Kidney capillary endothelial cell (primary cell): ENCODE data around the gene DENND1A.

ENCODE experiments used
- DNase-seq: peaks from one replicate; pipeline ENCODE4 v3.0.0-alpha.2; 2018; ENCODE audit warnings: low spot score

The DENND1A gene

DNA sequence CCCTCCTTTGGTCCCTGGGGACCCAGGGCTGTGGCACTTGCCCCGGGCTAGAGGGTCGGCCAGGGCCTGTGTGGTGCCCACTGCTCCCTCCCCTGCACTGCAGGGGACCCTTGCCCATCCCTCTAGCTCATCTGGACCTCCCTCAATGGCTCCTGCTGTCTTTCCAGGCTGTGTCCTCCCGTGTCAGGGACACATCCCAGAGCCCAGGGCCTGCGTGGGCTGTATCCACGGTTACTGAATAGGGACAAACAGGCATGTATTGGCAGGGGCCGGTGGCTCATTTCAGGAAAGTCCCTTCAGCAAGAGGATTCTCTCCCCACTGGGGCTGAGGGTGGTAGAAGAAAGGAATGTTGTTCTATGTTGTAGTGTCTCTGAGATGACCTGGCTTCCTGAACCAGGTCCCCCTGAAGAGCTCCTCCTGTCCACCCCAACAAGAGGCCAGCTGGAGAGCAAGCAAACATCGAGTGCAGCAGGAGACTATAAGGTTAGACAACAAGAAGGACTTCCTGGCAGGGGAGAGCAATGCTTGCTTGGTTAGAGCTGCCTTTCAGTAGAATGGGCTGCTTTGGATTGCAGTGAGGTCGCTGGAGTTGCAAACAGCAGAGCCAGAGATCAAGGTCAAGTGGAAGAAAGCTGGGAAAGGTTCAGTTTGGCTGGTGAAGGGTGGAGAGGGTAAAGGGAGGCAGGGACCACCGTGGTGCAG is 575.0 kb downstream of the DENND1A start:
- DNase-seq: no peak

DNA sequence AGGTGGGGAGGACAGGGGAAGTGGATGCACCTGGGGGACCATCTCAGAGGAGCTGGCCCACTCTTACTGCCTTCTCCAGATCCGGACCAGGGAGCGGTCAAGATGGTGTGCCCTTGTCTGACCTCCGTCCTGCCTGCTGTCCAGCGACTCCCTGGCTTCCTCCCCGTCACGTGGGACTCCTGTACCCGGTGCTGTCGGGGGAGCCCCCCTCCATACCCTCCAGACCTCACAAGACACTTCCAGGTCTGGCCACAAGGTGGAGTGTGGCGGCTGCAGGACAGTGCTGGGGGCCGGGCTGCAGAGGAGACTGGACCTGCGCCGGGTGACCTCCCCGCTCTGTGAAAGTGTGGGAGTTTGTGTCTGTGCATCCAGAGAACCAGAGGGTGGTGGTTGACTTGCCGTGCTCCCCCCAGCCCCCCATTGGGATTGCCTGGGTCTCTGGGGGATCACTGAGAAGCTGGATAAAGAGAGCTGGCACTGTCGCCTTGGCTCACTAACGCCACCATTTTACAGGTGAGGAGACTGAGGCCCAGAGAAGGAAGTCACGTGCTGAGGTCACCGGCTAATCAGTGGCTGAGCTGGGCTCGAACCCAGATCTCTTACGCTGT is 575.8 kb downstream of the DENND1A start:
- DNase-seq: peak; percentile 38

DNA sequence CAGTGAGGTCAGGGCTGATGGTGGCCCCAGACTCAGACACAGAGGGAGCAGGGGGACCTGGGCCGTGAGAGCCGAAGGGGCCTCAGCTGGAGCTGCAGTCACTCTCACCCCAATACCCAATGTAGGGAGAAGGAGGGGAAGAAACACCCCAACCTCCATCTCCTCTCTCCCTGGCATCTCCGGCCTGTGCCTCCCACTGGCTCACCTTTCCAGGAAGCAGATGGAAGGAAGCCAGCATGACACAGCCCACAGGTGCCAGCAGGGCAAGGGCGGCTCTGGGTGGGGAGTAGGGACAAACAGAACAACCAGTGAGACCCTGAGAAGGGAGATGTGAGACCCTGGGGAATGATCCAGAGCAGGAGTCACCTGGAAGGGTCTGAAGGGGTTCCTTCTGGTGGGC is 576.9 kb downstream of the DENND1A start:
- no peak for DNase-seq

DNA sequence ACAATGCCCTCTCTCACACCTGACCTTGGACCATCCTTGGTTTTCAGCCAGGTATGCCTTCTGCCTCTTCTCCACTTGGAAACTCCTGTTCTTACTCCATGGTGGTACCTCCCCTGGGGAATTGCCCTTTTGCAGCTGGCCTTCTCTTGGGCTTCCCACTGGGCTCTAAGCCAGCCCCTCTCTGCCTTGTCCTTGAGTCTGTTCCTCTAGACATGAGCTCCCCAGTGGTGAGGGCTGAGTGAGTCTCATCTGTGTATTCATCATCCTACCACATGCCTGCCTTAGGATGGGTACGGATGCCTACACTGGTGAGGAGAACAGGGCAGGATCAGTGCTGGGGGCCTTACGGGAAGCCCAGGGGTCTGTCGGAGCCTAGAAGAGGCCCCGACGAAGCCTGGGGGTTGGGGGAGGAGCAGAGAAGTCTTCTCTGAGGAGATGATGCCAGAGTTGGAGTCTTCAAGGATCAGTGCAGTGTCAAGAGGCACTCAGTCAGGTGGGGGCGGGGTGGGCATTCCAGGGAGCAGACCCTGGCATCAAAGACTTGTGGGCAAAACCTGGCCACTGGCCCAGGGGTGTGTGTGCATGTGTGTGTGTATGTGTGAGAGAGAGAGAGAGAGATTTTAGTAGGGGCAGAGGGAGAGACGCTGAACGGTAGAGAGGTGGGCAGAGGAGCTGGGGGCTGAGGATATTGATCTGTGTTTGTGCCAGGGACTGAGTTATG is 579.2 kb downstream of the DENND1A start:
- no peak for DNase-seq

DNA sequence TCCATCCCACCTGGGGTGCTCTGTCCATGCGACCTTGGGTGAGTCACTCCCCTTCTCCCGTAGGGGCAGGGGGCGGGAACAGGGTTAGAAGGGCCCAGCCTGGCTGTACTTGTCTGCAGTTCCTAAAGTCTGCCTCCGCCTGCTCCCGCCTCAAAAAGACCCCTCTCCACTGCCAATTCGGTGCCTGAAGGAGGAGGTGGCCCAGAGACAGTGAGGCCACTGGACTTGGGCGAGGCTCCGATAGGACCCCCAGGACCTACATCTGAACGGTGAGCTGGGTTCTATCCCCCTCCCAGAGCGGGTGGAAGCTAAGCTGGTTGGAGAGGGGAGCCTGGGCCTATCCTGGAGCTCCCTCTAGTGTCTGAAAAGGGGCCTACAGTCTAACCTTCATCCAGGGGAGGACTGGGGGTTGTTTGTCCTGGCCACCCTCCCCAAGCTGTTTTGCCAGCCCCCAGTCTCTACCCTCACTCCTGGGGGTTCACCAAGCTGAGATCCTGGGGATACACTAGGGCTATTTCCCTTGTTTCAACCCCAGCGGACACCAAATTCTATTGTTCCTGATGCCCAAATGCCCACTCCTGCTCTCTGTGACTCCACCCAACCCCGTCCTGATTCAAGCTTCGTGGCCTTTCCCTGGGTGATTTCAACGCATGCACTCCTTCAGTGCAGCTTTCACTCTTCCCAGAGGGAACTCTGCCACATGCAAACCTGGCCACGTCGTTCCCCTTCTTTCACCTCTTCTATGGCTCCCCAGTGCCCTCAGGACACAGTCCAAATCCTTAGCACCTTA is 580.0 kb downstream of the DENND1A start:
- DNase-seq: peak; percentile 63

DNA sequence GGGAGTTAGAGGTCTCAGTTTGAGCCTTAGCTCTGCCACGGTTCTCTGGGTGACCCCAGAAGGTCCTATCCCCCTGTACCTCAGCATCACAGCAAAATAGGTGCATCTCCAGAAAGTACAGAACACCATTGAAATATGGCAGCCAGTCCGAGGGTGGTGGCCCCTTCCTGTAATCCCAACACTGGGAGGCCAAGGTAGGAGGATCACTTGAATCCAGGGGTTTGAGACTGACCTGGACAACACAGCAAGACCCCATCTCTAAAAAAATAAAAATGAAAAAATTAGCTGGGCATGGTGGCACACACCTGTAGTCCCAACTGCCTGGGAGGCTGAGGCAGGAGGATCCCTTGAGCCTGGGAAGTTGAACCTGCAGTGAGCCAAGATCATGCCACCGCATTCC is 580.9 kb downstream of the DENND1A start:
- DNase-seq: no peak

DNA sequence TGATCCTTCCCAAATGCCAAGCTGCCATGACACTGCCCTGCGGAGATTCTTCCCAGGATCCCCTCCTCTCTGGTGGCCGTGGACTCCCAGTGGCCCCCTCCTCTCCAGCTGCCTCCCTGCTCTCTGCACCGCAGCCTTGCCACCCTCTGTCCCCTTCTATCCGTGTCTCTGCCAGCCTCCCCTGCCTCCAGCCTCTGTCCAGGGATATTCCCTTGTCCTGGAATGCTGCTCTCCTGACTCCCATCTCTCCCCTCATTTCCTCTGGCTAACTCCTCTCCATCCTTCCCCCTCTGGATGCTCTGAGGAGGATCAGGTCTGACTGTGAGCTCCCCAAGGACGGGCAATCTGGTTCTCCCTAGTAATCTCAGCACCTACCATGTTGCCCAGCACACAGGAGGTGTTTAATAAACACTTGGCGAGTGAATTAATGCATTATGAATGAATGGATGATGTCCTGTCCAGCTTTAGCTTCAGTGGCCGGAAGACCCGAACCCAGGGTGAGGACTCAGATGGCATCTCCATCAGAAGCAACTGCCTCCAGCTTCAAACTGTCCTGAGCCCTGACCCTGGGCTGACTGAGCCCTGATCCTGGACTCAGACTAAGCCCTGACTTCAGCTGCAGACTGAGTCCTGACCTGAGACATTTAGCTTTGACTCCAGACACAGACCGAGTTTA is 581.5 kb downstream of the DENND1A start:
- no peak for DNase-seq

DNA sequence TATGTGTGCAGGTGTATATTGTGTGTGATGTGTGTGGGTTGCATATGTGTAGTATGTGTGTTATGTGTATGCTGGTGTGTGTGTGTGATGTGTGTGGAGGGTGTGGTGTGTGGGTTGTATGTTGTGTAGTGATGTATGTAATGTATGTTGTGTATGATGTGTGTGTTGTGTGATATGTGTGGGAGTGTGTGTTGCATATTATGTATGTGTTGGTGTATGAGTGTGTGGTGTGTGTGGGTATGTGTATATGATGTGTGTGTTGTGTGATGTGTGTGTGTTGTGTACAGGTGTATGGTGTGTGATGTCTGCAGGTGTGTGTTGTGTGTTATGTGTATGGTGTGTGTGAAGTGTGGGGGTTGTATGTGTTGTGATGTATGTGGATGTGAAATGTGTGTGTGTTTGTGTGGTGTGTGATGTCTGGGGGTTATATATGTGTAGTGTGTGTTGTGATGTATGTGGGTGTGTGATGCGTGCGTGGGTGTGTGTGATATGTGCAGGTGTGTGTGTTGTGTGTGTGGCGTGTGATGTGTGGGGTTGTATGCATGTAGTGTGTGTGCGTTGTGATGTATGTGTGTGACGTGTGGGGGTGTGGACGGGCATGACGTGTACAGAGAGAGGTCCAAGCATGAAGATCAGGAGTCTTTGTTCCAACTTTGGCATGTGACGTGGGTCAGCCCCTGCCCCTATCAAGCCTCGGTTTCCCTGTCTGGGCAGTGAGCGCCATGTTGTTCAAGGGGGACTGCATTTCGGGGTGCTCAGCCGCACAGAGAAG is 582.5 kb downstream of the DENND1A start:
- no peak for DNase-seq

DNA sequence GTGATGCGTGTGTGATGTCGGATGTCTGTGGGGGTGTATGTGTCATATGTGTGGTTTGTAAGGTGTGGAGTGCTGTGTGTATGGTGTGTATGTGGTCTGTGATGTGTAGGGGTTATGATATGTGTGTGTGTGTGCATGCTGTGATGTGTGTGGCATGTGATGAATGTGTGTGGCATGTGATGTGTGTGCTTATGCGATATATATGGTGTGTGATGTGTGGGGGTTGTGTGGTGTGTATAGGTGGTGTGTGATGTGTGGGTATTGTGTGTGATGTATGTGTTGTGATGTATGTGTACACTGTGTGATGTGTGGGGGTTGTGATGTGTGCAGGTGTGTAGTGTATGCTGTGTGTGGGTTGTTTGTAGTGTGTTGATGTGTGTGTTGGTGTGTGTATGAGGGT is 583.1 kb downstream of the DENND1A start:
- no peak for DNase-seq

DNA sequence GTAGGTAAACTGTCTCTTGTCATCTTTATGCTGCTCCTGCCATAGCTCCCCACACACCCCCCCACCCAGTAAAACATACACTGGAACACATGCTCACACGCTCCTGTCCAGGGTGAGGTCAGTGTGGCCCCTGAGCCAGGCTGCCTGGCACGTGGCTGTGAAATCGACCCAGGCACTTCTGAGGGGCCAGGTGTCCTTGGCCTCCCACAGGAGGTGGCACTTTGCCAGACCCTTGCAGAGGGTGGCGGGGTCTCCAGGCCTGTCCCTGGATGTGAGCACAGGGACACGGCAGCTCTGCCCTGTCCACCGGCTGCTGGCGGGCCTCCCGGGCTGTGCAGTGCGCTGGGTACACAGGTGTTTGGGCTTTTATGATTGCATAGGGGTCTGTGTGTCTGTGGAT is 583.9 kb downstream of the DENND1A start:
- no peak for DNase-seq

DNA sequence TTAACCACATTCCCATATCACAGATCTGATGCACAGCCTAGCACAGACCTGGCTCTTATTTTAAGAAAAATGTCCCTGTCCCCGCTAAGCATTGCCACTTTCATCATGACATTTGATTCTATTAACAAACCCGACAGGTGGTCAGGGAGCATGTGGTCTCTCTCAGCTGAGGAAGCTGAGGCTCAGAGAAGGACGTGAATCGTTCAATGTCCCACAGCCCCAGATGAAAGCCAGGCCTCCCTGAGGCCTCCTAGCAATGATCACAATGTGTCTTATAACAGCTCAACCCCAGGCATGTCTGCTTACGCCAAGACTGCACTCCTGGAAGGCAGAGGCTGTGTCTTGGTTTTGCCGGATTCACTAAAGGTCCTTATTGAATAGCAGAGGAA is 584.4 kb downstream of the DENND1A start:
- DNase-seq: no peak

DNA sequence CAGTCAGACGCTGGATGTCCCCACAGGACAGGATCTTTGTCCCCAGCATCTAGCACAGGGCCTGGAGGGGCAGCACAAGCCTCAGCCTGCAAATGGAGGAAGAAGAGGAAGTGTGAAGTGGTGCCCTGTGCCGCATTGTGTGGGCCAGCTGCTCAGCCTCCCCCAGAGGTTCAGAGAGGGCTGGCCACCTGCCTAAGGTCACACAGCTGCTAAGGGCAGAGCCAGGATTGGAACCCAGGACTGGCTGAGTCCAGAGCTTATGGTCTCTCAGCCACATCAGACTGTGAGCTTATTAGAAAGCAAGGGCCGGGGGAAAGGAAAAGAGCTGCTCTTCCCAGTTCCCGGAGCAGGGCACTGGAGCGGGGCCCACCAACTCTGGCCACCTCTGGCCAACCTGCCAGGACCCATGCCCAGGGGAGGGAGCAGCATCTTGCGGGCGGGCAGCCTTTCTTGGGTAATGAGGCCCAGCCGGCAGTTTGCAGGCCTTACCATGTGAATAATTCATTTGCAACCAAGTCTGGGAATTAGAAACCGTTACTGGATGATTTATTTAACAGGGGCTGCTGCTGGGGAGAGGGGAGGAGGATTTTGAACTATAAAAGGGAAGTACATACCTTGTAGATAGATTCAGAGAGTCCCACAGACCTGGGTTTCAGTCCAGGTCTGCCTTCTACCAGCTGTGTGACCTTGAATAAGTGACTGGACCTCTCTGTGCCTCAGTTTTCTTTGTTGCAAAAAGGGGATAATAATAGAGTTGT is 585.6 kb downstream of the DENND1A start:
- no peak for DNase-seq

DNA sequence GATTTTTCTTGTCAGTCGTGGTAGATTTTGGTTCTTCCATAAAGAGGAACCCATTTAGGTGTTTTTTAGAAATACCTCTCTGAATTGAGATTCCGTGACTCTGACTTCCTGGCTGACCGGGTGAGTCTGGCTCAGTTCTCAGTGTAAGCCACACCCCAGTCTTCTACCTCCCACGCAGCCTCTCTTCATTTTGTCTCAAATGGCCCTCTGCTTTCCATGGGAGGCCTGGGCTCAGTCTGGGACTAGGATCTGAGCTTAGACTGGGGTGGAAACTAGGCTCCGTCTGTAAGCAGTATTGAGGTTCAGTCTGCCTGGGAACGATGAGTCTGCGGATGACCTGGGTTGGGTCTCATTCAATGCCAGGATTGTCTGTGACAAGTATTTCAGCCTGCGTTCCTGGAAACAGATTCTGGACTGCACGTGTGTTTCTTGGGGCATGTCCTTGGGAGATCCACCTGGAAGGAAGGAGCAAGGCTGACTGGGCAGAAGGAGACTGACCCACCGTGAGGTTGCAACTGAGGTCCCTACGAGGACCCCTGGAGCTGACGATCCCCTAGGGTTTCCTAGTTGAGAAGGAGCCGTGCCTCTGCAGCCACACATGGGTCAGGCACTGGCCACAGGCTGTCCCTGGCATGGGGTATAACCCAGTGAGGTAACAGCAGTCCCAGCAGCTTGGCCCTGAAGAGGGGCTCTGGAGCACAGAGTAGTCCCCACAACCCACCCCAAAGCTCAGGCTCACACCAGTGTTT is 586.3 kb downstream of the DENND1A start:
- no peak for DNase-seq

DNA sequence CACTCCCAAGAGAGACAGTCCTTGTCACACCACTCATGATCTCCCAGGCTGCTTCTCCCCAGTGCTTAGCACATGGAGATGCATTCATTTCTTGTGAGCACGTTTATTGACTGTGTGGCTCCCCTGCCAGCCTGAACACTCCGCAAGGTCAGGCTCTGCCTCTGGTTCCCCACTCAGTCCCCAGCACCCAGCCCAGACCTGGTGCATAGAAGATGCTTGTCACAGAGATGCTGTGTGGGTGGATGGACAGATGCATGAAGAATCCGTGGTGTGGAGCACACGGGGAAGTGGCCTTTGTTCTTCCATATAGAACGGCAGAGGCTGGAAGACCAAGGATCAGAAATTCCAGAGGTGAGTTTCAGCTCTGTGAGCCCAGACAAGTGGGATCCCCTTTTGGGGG is 587.7 kb downstream of the DENND1A start:
- no peak for DNase-seq

DNA sequence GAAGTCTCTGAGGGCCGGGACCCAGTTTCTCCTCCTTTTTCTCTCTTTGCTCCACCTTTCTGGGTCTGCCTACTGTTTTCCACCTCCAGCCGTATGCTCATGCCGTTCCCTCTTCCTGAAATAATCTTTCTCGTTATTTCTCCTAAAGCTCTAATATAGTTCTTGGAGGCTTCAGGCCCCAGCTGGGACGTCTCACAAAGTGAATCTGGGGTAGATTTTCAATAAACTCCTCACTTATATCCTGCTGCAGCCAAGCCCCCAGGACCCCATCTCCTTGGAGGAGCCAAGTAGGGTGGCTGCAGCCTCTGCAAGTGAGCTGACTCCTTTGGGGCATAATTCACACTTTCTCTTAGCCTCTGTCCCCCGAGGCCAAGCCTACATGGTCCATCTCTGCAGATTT is 588.1 kb downstream of the DENND1A start:
- no peak for DNase-seq

DNA sequence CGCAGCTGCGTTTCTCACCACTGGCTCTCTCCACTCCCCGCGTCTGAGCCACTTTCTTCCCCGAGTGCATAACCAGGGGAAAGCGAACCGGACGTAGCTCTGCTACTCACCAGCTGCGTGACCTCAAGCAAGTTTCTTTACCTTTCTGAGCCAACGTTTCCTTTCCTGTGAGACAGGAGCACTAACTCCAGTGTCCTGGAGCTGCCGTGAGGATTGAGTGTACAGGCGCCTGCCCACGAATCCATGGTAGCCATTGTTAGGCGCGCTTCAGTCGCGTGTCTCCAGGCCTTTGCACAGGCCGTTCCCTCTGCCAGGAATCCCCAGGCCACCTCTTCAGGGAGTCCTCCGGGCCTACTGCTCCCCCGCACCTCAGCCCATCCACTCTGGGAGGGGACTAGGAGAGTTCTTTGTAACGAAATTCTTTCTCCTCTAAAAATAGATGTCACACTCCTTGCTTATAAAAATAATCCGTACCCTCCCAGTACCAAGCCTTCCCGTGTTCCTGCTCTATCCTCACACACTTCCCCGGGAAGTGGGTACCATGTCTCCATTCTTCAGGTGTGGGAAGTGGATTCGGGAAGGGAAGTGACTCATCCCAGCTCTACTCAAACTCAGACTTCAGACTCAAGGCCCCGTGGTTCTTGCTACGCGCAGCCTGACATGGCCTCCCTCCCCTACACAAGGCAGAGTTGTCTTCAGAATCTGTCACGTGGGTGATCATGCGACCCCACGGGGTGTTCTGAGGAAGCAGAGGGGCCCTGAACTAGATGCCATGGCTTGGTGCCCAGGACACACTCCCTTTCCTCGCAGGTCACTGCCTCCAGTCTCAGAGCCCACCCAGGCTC is 590.0 kb downstream of the DENND1A start:
- peak; percentile 57 for DNase-seq

DNA sequence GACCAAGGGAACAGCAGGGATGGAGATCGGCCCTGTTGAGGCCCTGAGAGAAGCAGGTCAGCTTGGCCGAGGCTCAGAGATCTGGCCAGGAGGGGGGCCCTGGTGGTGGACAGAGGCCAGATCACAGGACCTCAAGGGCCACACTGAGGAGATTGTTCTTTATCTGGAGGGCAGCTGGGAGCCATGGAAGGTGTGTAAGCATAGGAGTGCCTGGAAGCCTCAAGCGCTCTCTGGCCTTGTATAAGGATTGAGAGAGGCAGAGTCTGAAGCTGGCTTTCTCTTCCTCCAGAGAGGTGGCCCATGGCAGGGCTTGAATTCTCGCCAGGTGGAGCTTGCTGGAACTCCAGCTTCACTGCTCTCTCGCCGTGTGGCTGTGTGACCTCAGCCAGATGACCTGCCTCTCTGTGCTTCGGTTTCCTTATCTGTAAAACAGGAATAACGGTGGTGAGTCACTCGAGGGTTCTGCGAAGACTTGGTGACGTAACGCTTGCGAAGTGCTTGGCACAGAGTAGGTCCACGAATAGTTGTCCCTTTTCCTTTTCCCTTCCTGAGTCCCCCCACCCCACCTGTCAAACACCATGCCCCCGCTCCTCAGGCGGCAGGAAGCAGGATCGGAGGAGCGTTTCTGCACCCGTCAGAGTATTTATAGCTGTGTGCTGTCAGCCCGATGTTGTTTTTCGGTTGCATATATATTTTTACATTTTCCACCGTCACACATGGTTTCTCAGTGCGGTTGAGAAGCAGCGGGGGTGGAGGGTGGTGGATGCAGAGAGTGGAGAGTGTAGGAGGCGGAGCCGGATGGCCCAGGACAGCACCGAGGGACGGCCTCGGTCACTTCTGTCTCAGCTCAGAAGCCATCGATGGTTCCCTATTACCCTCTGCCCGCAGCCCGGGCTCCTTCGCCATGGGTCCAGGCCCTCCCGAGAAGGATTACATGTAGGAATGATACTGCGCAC is 590.9 kb downstream of the DENND1A start:
- DNase-seq: peak; percentile 40

DNA sequence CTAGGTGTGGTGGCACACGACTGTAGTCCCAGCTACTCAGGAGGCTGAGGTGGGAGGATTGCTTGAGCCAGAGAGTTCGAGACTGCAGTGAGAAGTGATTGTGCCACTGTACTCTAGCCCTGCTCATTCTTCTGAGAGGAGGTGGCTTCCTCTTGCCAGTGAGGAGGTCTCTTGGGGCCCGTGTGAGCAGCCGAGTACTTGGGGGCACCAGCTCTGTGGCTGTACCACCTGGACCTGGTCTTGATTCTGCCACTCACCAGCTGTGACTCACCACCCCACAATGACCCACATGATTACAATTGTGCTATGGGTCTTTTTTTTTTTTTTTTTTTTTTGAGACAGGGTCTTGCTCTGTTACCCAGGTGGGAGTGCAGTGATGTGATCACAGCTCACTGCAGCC is 592.0 kb downstream of the DENND1A start:
- no peak for DNase-seq
